Activated CD4-positive, alpha-beta T cell treated with anti-CD3 and anti-CD28 coated beads, Interleukin-2, amount 50 U/mL, for 4 hours (primary cell): ENCODE measurements around the gene TSC22D2.

ENCODE experiments used
- DNase-seq, 2 experiments: peaks; one replicate each; pipeline ENCODE4 v3.0.0-alpha.2; 2020

TSC22D2 gene

DNA sequence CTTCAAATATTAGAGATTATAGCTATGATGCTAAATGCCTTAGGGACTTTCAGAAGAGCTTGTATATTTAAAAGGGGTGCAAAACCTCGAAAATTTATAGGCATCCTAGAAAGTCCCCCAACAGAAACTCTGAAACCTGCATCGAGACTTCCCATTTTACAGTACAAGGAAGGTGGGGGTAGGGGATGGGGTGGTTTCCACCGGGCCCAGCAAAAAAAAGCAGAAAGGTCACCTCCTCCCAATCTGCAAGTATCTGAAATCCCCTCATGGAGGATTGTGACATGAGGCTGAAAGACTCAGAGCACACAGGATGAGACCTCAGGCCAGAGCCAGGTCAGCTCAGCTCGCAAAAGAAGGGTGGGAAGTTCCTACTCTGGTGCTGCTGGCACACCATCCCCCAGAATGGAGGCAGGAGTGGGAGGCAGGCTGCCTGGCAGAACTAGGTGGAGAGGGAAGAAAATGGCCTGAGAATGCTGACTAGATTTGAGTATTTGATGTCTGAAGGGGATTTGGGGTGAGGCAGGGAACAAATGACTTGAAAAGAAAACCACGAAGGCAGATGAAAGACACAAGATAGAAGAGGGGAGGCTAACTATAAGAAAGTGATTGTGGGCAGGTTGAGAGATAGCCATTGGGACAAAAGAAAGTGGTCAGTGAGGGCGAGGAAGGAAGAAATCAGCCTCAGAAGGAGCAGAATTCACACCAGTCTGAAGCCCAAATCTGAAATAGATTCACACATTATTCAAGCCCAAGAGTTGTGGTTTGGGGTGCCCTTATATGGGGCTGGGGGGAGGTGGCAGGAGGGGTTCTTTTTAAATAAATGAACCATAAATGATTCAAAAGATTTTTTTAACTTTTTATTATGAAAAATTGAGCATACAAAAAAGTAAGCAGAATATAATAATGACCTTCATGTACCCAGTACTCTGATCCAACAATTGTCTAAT lies 22.5 kb upstream of the TSC22D2 start:
- DNase-seq = no peak

DNA sequence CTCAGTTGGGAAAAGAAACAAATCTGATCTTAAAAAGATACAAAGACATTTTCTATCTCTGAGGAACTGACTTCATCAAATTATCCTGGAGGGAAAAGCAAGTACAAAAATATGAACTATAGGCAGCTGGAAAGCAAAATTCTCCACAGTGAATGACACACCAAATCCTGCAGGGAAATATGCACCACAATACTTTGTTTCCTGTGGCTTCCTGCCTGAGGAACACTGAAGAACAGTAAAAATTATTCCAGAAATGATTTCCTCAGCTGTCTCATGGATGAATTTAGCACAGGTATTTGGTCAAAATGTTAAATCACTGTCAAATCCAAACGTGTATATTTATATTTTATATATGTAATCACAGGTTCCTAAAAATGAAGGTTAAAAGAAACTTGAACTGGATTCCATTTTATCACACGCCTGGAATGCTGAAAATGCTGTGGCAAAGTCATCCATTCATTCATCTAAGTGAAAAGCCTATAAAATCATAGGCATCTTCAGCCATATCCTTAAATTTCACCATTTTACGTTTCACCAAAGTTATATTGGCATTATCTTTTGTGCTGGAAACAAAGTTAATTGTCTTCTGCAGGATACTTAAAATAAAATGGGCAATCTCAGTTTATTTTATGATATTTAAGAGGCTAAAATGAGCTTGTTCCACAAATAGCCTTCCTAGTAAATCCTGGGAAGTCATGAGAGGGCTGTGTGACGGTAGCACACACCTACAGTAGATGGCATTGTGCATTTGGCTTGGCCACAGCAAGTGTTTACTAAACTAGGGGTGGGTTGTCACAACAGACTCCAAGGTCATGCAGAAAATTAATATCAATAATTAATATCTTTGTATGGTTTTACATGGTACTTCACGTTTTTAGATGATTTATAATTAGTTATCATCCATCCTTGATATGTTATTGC lies 19.3 kb upstream of the TSC22D2 start:
- DNase-seq = no peak

DNA sequence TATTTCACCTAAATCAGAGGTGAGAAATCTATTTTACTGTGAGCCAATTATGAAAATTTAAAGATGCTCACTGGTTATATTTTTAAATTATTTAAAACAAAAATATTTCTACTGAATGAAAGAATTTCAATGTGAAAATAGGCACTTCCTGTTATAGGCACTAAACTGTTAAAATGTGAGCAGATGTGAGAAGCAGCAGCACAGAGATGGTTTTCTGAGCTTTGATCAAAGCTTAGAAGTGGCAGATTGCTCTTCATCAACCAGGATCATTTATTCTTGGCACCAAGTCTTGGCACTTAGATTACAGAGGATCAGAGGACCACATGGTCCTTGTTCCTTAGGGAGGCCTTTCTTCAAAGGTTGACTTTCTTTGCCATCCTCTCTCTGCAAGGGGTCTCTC lies 18.0 kb upstream of the TSC22D2 start:
- DNase-seq = no peak

DNA sequence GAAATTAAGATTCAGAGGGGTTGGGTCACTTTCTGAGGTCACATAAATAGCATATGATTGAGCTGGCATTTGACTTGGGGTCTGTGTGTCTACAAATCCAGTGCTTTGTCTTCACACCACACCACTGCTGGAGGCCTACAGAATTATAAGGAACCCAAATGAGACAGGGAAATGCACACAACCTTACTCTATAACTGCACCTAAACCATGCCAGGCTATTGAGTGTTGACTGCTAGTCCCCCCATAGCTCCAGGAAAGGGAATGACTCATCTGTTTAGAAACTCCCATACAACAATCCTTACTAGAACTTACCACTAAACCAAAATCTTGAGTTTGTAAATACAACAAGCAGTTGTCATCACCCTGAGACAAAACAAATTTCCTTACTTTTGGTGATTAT lies 16.9 kb upstream of the TSC22D2 start:
- no peak for DNase-seq

DNA sequence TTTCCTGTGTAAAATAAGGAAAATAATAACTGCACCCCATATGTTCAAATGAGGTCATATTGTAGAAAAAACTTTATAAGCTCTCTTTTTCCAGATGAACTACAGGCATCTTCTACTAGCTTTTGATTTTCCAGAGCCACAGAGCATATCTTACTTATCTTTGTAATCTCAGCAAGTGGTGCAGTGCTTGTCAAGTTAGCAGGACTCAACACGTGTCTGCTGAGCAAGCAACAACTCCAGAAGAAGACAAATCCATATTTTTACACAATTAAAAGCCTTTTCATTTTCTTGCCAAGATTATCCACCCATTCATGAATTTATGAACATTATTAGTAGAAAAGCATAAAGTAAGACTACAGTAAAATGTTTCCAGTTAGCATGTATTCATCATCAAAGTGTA lies 14.4 kb upstream of the TSC22D2 start:
- DNase-seq = no peak

DNA sequence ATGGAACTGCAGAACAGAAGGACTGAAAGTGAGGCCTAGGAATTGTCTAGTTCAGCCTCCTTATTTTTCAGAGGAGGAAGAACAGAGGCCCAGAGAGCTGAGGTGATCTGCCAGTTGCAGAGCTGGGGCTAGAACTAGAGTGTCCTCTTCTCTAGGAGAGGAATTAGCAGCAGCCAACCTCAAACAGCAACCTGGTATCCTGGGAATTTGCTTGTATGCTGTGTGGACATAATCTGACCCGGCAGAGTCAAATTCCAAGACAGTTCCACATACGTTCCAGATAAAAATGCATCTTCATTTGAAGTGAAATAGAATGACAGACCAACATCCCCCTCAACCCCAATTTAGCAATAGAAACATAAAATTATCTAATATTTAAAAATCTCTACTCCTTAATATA lies 13.5 kb upstream of the TSC22D2 start:
- DNase-seq = no peak

DNA sequence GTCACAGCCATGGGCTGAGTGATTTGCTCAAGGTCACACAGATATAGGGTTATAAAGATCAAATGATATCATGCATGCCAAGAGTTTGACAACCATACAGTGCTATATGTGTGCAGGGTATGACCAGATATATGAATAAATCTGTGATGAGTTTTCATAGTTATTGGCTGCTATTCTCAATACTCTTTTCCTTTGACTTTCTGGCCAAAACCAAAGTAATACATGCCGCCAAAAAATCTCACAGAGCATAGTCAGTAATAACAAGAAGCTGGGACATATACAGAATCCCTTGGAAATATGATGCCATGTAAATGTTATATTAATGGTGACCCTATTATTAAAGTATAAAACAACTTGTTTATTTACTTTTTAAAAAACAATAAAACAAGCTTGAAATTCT lies 11.6 kb upstream of the TSC22D2 start:
- DNase-seq = no peak

DNA sequence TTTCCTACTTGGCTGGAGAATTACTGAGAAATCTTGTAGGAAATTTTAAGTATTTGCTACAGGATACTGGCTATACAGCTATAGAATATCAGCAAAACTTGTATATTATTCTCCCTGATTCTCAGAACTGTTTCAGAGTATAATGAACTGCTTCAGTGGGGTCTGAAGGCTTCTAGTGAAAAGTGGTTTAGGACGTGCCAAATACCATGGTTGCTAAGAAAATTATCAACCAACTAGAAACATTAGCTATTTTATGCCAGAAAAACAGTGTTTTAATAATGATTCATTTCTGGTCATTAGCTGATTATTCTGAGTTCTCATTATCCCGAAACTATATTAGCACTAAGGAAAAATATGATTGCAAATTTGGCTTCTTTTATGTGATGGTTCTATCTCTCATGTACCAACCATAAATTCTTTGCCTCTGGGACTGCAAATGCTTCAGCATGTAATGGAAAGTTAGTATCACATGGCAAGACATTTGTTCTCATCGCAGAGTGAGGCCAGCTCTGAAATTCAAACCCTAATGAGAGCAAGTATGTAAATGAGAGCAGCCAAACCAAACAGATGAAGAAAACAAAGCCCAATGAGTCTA lies 11.0 kb upstream of the TSC22D2 start:
- DNase-seq = no peak

DNA sequence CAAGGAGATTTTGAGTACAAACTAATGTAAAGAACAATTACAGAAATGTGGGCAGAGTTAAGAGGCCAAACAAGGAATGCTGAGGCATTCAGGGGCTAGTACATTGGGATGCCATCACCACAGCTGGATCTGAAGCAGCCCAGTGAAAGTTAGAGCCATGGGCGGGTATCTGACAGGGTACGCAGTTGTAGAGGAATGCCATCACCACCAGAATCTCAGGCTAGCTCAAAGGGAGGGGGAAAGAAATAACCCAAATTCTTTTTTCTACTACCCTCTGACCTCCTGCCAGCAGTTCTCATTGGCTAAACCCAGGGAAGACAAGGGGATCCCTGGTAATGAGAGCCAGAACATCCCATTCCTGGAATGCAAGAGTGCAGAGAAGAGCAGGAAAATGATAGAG lies 9.0 kb upstream of the TSC22D2 start:
- no peak for DNase-seq

DNA sequence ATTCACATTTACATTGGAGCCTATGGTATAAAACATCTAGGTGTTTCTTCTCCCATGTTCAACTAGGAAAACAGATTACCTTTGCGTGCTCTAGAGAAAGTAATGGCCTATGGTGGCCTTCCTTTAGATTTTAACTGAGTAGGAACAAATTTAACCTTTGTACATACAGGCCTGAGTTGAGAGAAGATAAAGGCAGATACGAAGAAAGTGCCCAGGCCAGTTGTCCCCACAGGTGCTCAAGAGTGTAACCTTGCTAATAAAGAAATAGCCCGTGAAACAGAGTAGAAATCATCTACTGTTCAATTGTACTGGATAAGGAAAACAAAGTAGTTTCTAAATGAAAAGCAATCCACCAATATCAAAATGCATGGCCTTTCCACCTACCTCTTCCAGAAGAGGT lies 6.8 kb upstream of the TSC22D2 start:
- DNase-seq = no peak

DNA sequence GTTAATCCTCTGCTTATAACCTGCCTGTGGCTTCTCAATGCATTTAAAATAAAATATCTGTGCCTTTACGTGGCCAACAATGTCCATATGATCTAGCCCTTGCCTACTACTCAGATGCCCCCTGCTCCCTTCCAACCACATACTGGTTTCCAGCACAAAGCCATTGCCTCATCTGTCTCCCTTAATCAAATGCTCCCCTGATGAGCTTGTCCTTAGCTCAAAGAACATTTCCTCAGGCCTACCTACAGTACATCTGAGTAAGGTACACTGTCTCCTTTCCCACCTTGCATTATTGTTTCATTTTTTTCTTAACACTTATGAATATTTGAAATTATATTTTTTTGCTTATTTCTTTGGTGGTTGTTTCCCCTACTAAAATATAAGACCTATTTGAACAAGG lies 5.9 kb upstream of the TSC22D2 start:
- DNase-seq = no peak

DNA sequence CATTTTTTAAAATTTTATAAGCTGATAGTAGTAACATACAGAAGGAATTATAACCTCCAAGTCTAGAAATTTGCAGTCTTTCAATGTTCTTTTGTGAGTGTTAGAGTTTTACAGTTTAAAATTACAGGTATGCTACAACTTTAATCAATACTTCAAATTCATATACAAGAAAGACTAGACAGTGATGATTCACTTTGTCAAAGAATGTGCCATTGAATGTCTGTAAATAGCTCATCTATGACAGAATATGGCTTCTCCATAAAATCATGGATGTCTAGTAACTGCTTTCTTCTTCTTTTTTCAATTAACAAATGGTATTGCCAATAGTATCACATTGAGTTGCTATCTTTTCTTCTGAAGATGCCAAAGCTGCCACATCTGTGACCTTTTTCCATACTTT lies 4.1 kb upstream of the TSC22D2 start:
- DNase-seq = no peak

DNA sequence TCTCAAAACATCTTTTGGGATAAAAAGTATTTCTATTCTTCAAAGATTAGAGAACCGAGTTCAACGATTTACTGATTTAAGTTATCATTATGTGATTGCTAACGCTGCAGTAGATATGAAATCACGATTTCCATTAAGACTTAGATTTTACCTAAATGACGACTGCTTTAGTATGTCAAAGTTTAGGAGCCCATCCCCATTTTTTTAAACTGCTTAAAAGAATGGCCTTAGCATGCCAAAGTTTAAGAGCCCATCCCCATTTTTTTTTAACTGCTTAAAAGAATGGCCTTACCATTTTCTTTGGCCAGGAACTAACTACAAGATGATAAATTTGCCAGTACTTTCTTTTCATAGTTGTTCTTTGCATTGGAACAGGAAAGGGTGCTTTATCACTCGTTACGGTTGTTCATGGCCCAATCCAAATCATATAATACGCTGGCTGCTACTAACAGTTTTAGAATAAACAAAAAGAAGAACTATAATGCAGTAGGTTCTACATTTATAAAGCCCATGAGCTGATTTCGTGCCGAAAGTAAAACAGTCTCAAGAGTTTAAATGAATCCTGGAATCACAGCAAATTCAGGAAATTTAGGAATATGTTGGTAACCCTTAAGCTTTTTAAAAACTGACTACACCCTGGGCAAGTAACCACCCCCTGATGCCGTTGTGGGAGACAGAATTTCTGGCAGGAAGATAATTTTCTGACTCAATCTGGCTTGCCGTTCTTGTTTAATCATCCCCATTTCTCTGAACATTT lies 869 bp upstream of the TSC22D2 start:
- peak in 1 of 2 experiments; percentile 1 for DNase-seq

DNA sequence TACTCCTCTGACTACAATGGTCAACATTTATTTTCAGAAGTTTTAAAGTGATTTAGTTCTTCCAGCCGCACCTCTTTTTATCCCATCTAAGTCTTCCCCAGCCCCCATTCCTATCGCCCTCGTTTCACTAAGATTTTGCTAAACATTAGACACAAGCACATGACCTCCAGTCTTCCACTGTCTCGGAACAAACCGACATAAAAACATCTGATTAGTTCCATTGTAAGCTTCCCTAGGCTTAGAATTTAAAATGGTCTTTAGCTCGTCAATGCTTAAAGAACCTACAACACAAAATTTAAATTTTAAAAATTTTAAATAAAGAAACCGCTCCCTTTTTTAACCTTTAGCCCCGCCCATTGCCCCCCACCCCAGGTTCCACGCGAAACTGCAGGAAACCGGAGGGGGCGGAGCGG lies 284 bp upstream of the TSC22D2 start:
- no peak for DNase-seq

DNA sequence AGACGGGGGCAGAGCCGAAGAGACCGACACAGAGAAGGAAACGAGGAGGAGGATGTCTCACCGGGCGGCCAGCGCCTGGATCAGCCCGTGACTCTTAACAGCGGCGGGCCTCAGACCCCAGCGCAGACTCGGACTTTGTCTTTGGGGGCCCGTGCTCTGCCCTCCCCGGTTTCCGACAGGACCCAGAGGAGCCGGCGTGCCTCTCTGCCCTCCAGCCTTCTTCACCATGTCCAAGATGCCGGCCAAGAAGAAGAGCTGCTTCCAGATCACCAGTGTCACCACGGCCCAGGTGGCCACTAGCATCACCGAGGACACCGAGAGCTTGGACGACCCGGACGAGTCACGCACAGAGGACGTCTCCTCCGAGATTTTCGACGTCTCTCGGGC lies 1.0 kb downstream of the TSC22D2 start:
- DNase-seq = no peak

DNA sequence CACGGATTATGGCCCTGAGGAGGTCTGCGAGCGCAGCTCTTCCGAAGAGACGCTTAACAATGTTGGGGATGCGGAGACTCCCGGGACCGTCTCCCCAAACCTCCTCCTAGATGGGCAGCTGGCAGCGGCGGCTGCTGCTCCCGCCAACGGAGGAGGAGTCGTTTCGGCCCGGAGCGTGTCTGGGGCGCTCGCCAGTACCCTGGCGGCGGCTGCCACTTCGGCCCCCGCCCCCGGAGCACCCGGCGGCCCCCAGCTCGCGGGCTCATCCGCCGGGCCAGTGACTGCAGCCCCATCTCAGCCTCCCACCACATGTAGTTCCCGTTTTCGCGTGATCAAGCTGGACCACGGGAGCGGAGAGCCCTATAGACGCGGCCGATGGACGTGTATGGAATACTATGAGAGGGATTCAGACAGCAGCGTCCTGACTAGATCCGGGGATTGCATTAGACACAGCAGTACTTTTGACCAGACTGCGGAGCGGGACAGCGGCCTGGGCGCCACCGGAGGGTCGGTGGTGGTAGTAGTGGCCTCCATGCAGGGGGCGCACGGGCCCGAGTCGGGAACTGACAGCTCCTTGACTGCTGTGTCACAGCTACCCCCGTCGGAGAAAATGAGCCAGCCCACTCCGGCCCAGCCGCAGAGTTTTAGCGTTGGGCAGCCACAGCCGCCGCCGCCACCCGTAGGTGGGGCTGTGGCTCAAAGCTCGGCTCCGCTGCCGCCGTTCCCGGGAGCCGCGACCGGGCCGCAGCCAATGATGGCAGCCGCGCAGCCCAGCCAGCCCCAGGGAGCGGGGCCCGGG lies 1.6 kb downstream of the TSC22D2 start:
- peak; percentile 62 to 63 for DNase-seq

DNA sequence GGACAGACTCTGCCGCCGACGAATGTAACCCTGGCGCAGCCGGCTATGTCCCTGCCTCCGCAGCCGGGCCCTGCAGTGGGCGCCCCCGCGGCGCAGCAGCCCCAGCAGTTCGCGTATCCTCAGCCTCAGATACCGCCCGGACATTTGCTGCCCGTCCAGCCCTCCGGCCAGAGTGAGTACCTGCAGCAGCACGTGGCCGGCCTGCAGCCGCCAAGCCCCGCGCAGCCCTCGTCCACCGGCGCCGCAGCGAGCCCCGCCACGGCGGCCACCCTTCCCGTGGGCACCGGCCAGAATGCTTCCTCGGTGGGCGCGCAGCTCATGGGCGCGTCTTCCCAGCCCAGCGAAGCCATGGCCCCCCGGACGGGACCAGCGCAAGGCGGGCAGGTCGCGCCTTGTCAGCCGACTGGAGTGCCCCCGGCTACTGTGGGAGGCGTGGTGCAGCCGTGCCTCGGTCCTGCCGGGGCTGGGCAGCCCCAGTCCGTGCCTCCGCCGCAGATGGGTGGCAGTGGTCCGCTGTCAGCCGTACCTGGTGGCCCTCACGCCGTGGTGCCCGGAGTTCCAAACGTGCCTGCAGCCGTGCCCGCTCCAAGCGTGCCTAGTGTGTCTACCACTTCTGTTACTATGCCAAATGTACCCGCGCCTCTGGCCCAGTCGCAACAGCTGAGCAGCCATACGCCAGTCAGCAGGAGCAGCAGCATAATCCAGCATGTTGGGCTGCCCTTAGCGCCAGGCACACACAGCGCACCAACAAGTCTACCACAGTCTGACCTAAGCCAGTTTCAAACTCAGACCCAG lies 2.4 kb downstream of the TSC22D2 start:
- peak; percentile 7 to 9 for DNase-seq

DNA sequence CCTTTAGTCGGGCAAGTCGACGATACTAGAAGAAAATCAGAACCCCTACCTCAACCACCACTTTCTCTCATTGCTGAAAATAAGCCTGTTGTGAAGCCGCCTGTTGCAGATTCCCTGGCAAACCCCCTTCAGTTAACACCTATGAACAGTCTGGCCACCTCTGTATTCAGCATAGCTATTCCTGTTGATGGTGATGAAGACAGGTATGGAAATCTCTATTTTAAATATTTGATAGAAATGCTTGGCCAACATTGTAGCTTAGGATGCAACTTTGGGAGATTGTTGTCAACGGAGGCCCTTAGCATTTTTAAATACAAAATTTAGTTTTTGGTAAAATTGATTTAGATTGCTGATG lies 3.0 kb downstream of the TSC22D2 start:
- no peak for DNase-seq

DNA sequence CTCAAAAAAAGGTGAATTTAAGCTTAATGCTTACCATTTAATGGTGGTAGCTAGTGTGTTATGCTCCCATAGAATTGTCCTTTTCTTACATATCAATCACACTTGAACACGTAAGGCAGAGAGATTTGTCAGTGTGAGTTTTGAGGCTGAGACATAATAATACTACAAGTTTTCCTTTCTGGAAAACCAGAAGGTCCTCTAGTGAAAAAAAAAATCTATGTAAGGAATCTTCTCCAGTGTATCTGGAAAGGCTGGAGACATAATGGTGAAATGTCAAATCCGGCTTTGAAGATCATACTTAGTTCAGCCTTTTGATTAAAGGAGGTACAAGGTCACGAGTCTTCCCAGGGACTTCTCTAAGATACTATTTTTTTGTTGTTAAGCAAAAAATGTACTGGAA lies 3.4 kb downstream of the TSC22D2 start:
- DNase-seq = no peak

DNA sequence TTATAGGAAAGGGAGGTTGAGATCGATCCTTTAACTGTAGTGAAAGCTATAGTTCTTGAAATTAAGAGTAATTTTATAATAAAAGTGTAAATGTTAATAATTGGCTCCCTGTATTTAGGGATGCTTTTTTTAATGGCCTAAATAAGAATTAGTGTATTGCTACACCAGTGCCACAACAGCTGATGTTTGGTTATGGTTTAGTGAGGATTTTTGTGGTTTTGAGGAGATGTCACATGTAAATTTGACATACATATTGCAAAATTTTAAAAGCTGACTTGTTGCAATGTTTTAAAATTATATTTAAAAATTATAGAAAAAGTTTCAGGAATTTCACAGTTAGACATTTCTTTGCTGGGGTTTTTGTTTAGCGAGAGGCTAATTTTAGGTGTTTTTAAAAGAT lies 3.9 kb downstream of the TSC22D2 start:
- DNase-seq = no peak
